ENCODE measurements around the gene MYO9A.
"Not testable (repeated sequence)": the region's sequence is repeated elsewhere in the genome, so short reads cannot be mapped to it uniquely, and the experiment has no call there.

The MYO9A gene

GRCh38 chr15:72042865-72043264, 75.1 kb downstream of the MYO9A start:
- no peak for DNase-seq (ENCODE audit: low read depth)

- no peak for DNase-seq (ENCODE audit: low read depth)
Observed at GRCh38 chr15:72042054-72042453, 75.9 kb downstream of the MYO9A start.

- DNase-seq (ENCODE audit: low read depth): peak; percentile 27
Observed at GRCh38 chr15:72037321-72037720, 80.6 kb downstream of the MYO9A start.

GRCh38 chr15:72034859-72035650, 82.9 kb downstream of the MYO9A start:
- DNase-seq (ENCODE audit: low read depth): no peak

GRCh38 chr15:72034351-72034750, 83.6 kb downstream of the MYO9A start:
- no peak for DNase-seq (ENCODE audit: low read depth)

- DNase-seq (ENCODE audit: low read depth): peak; percentile 7
Observed at GRCh38 chr15:72033711-72034110, 84.2 kb downstream of the MYO9A start.

GRCh38 chr15:72033285-72033684, 84.7 kb downstream of the MYO9A start:
- no peak for DNase-seq (ENCODE audit: low read depth)

GRCh38 chr15:72021604-72022003, 96.3 kb downstream of the MYO9A start:
- no peak for DNase-seq (ENCODE audit: low read depth)

GRCh38 chr15:72020799-72021198, 97.2 kb downstream of the MYO9A start:
- no peak for DNase-seq (ENCODE audit: low read depth)

GRCh38 chr15:72014555-72014954, 103.4 kb downstream of the MYO9A start:
- not testable (repeated sequence) for DNase-seq (ENCODE audit: low read depth)

GRCh38 chr15:72013703-72014102, 104.2 kb downstream of the MYO9A start:
- DNase-seq (ENCODE audit: low read depth): no peak

- no peak for DNase-seq (ENCODE audit: low read depth)
Observed at GRCh38 chr15:72011302-72011942, 106.5 kb downstream of the MYO9A start.

GRCh38 chr15:72009222-72009621, 108.7 kb downstream of the MYO9A start:
- no peak for DNase-seq (ENCODE audit: low read depth)

- no peak for DNase-seq (ENCODE audit: low read depth)
Observed at GRCh38 chr15:72006382-72006781, 111.6 kb downstream of the MYO9A start.

- DNase-seq (ENCODE audit: low read depth): no peak
Observed at GRCh38 chr15:72005483-72005882, 112.5 kb downstream of the MYO9A start.

GRCh38 chr15:71999807-72000206, 118.1 kb downstream of the MYO9A start:
- DNase-seq (ENCODE audit: low read depth): no peak

GRCh38 chr15:71998717-71999116, 119.2 kb downstream of the MYO9A start:
- not testable (repeated sequence) for DNase-seq (ENCODE audit: low read depth)

GRCh38 chr15:71997691-71998090, 120.3 kb downstream of the MYO9A start:
- DNase-seq (ENCODE audit: low read depth): no peak

GRCh38 chr15:71975816-71976150, 142.2 kb downstream of the MYO9A start:
- DNase-seq (ENCODE audit: low read depth): no peak

GRCh38 chr15:71974211-71974610, 143.7 kb downstream of the MYO9A start:
- DNase-seq (ENCODE audit: low read depth): no peak

GRCh38 chr15:71973366-71973765, 144.6 kb downstream of the MYO9A start:
- DNase-seq (ENCODE audit: low read depth): peak; percentile 21

GRCh38 chr15:71971905-71972304, 146.0 kb downstream of the MYO9A start:
- DNase-seq (ENCODE audit: low read depth): no peak

GRCh38 chr15:71970435-71970834, 147.5 kb downstream of the MYO9A start:
- no peak for DNase-seq (ENCODE audit: low read depth)

GRCh38 chr15:71962537-71962936, 155.4 kb downstream of the MYO9A start:
- peak; percentile 9 for DNase-seq (ENCODE audit: low read depth)

Measured in amniotic epithelial cell (primary cell).